ENCODE measurements around the gene DCLRE1C. TPM values are rescaled to one million over a fixed set of nuclear protein-coding genes. Genes with fewer than 3 reads are reported as not detected.
"Not testable (repeated sequence)": the region's sequence is repeated elsewhere in the genome, so short reads cannot be mapped to it uniquely, and the experiment has no call there.

The DCLRE1C gene
- total and polyA plus RNA-seq, 4 donors: 10.0 to 14.2 (median 13.3) TPM

GRCh38 chr10:14974153-14974998, 20.5 kb upstream of the DCLRE1C start:
- H3K4me1 ChIP-seq (ENCODE audit: control insufficient read depth, insufficient read depth, low read length); H3K9me3 ChIP-seq (ENCODE audit: control insufficient read depth, insufficient read depth, low read length); H3K27me3 ChIP-seq (ENCODE audit: control insufficient read depth, insufficient read depth, low read length); H3K27ac ChIP-seq (ENCODE audit: low read depth, low read length); H3K36me3 ChIP-seq (ENCODE audit: control insufficient read depth, insufficient read depth, low read length); DNase-seq (ENCODE audit: low read depth in 4 of 6, low spot score in 6 of 6); H3K4me3 ChIP-seq (ENCODE audit: low read depth, low read length): not testable (repeated sequence)
- WGBS (ENCODE audit: insufficient coverage): 50% methylated on average over 1 of the region's 15 CpGs

GRCh38 chr10:14971867-14972448, 18.1 kb upstream of the DCLRE1C start:
- DNase-seq (ENCODE audit: low read depth in 4 of 6, low spot score in 6 of 6): peak in 1 of 6 donors; percentile 9
- Histone ChIP-seq H3K4me3 (ENCODE audit: low read depth, low read length) (no peak overlapping the region), H3K36me3 (ENCODE audit: control insufficient read depth, insufficient read depth, low read length) (no peaks in the 10 kb centered on the region), H3K9me3 (ENCODE audit: control insufficient read depth, insufficient read depth, low read length) (no peaks in the 10 kb centered on the region), H3K27me3 (ENCODE audit: control insufficient read depth, insufficient read depth, low read length) (no peaks in the 10 kb centered on the region), H3K4me1 (ENCODE audit: control insufficient read depth, insufficient read depth, low read length) (no peaks in the 10 kb centered on the region), H3K27ac (ENCODE audit: low read depth, low read length) (no peak overlapping the region)
- no CpG with 5 or more reads among the region's 4 CpGs for whole genome bisulfite sequencing (ENCODE audit: insufficient coverage)

- DNase-seq (ENCODE audit: low read depth in 4 of 6, low spot score in 6 of 6): no peak
- no peaks in the 10 kb centered on the region for H3K27me3 ChIP-seq (ENCODE audit: control insufficient read depth, insufficient read depth, low read length)
- H3K27ac ChIP-seq (ENCODE audit: low read depth, low read length): no peak overlapping the region
- H3K9me3 ChIP-seq (ENCODE audit: control insufficient read depth, insufficient read depth, low read length): no peaks in the 10 kb centered on the region
- no peaks in the 10 kb centered on the region for H3K36me3 ChIP-seq (ENCODE audit: control insufficient read depth, insufficient read depth, low read length)
- no peaks in the 10 kb centered on the region for H3K4me1 ChIP-seq (ENCODE audit: control insufficient read depth, insufficient read depth, low read length)
- 80% methylated on average over 1 of the region's 2 CpGs for WGBS (ENCODE audit: insufficient coverage)
- H3K4me3 ChIP-seq (ENCODE audit: low read depth, low read length): no peak overlapping the region
Observed at GRCh38 chr10:14967897-14968296, 14.0 kb upstream of the DCLRE1C start.

GRCh38 chr10:14959221-14960057, 5.5 kb upstream of the DCLRE1C start, which contains the start of gene MEIG1:
Gene MEIG1 (plus strand): TSS chr10:14959388. CDS start chr10:14966469, 7,081 bp downstream.
- DNase-seq (ENCODE audit: low read depth in 4 of 6, low spot score in 6 of 6): peak; percentile 81 to 98 (median 90)
- under 1% methylated on average over 58 of the region's 60 CpGs for WGBS (ENCODE audit: insufficient coverage)

GRCh38 chr10:14958872-14959220, 5.0 kb upstream of the DCLRE1C start:
- Histone ChIP-seq H3K9me3 (ENCODE audit: control insufficient read depth, insufficient read depth, low read length) (no peaks in the 10 kb centered on the region), H3K4me3 (ENCODE audit: low read depth, low read length) (peak overlapping the region; percentile 92), H3K36me3 (ENCODE audit: control insufficient read depth, insufficient read depth, low read length) (no peaks in the 10 kb centered on the region), H3K27me3 (ENCODE audit: control insufficient read depth, insufficient read depth, low read length) (no peaks in the 10 kb centered on the region), H3K4me1 (ENCODE audit: control insufficient read depth, insufficient read depth, low read length) (peaks cover 15% of the 10 kb centered on the region), H3K27ac (ENCODE audit: low read depth, low read length) (peak overlapping the region; percentile 100)
- DNase-seq (ENCODE audit: low read depth in 4 of 6, low spot score in 6 of 6): no peak
- 8% methylated on average over 4 of the region's 12 CpGs for WGBS (ENCODE audit: insufficient coverage)

More at GRCh38 chr10:14959221-14960057, 5.5 kb upstream of the DCLRE1C start, which contains the start of gene MEIG1:
- H3K4me3 ChIP-seq (ENCODE audit: low read depth, low read length): peak within 1 kb of the TSS; percentile 92
- no peaks in the 10 kb centered on the region for H3K36me3 ChIP-seq (ENCODE audit: control insufficient read depth, insufficient read depth, low read length)
- H3K9me3 ChIP-seq (ENCODE audit: control insufficient read depth, insufficient read depth, low read length): no peaks in the 10 kb centered on the region
- peaks cover 14% of the 10 kb centered on the region for H3K4me1 ChIP-seq (ENCODE audit: control insufficient read depth, insufficient read depth, low read length)
- no peaks in the 10 kb centered on the region for H3K27me3 ChIP-seq (ENCODE audit: control insufficient read depth, insufficient read depth, low read length)
- H3K27ac ChIP-seq (ENCODE audit: low read depth, low read length): peak within 1 kb of the TSS; percentile 100

- Histone ChIP-seq H3K9me3 (ENCODE audit: control insufficient read depth, insufficient read depth, low read length) (no peaks in the 10 kb centered on the region), H3K4me1 (ENCODE audit: control insufficient read depth, insufficient read depth, low read length) (peaks cover 14% of the 10 kb centered on the region), H3K4me3 (ENCODE audit: low read depth, low read length) (no peak overlapping the region), H3K27me3 (ENCODE audit: control insufficient read depth, insufficient read depth, low read length) (no peaks in the 10 kb centered on the region), H3K36me3 (ENCODE audit: control insufficient read depth, insufficient read depth, low read length) (no peaks in the 10 kb centered on the region), H3K27ac (ENCODE audit: low read depth, low read length) (no peak overlapping the region)
- DNase-seq (ENCODE audit: low read depth in 4 of 6, low spot score in 6 of 6): no peak
- WGBS (ENCODE audit: insufficient coverage): 91% methylated on average over 19 of the region's 19 CpGs
Observed at GRCh38 chr10:14954934-14955333, 1.0 kb upstream of the DCLRE1C start.

- H3K36me3 ChIP-seq (ENCODE audit: control insufficient read depth, insufficient read depth, low read length): peaks cover under 1% of the 10 kb centered on the region
- peak in 3 of 6 donors; percentile 4 to 19 (median 7) for DNase-seq (ENCODE audit: low read depth in 4 of 6, low spot score in 6 of 6)
- H3K27me3 ChIP-seq (ENCODE audit: control insufficient read depth, insufficient read depth, low read length): no peaks in the 10 kb centered on the region
- H3K4me1 ChIP-seq (ENCODE audit: control insufficient read depth, insufficient read depth, low read length): peaks cover 14% of the 10 kb centered on the region
- peak overlapping the region; percentile 96 for H3K27ac ChIP-seq (ENCODE audit: low read depth, low read length)
- H3K4me3 ChIP-seq (ENCODE audit: low read depth, low read length): peak overlapping the region; percentile 96
- under 1% methylated on average over 32 of the region's 32 CpGs for WGBS (ENCODE audit: insufficient coverage)
- no peaks in the 10 kb centered on the region for H3K9me3 ChIP-seq (ENCODE audit: control insufficient read depth, insufficient read depth, low read length)
Observed at GRCh38 chr10:14953424-14954000, 384 bp downstream of the DCLRE1C start.

- Histone ChIP-seq H3K4me3 (ENCODE audit: low read depth, low read length) (peak overlapping the region; percentile 96), H3K36me3 (ENCODE audit: control insufficient read depth, insufficient read depth, low read length) (peaks cover 2% of the 10 kb centered on the region), H3K4me1 (ENCODE audit: control insufficient read depth, insufficient read depth, low read length) (peaks cover 14% of the 10 kb centered on the region), H3K27ac (ENCODE audit: low read depth, low read length) (peak overlapping the region; percentile 96), H3K9me3 (ENCODE audit: control insufficient read depth, insufficient read depth, low read length) (no peaks in the 10 kb centered on the region), H3K27me3 (ENCODE audit: control insufficient read depth, insufficient read depth, low read length) (no peaks in the 10 kb centered on the region)
- DNase-seq (ENCODE audit: low read depth in 4 of 6, low spot score in 6 of 6): peak in 1 of 6 donors; percentile 1
- WGBS (ENCODE audit: insufficient coverage): 13% methylated on average over 6 of the region's 10 CpGs
Observed at GRCh38 chr10:14952851-14953423, 959 bp downstream of the DCLRE1C start.

- no peak overlapping the region for H3K27ac ChIP-seq (ENCODE audit: low read depth, low read length)
- H3K9me3 ChIP-seq (ENCODE audit: control insufficient read depth, insufficient read depth, low read length): no peaks in the 10 kb centered on the region
- peaks cover 18% of the 10 kb centered on the region for H3K36me3 ChIP-seq (ENCODE audit: control insufficient read depth, insufficient read depth, low read length)
- peaks cover 6% of the 10 kb centered on the region for H3K4me1 ChIP-seq (ENCODE audit: control insufficient read depth, insufficient read depth, low read length)
- H3K27me3 ChIP-seq (ENCODE audit: control insufficient read depth, insufficient read depth, low read length): no peaks in the 10 kb centered on the region
- DNase-seq (ENCODE audit: low read depth in 4 of 6, low spot score in 6 of 6): no peak
- WGBS (ENCODE audit: insufficient coverage): 88% methylated on average over 1 of the region's 5 CpGs
- no peak overlapping the region for H3K4me3 ChIP-seq (ENCODE audit: low read depth, low read length)
Observed at GRCh38 chr10:14949291-14949690, 4.6 kb downstream of the DCLRE1C start.
